Esophagus muscularis mucosa (tissue), 4 donors: ENCODE data around the gene FAM227B. TPM values are rescaled to one million over a fixed set of nuclear protein-coding genes. Genes with fewer than 3 reads are reported as not detected.
A peak's percentile ranks its signal among the peaks of the same experiment; 100 is the strongest.

Experiments used
- DNase-seq: peaks from one replicate; pipeline ENCODE4 v3.0.0-alpha.2; 2017; ENCODE audit errors: extremely low spot score
- H3K27ac ChIP-seq, 4 donors: fragments of 200-600 bp; sonication (generic); replicated peaks in 1 of 4; 1 replicate in 3 of 4; 2 replicates in 1 of 4; pipeline ENCODE4 v1.5.1; 2016 to 2019; ENCODE audit warnings: mild to moderate bottlenecking in 1 of 4
- H3K27me3 ChIP-seq, 4 donors: fragments of 200-600 bp; sonication (generic); one replicate each; pipeline versions ENCODE4 v1.5.1 to v1.6.0; 2016 to 2019
- H3K36me3 ChIP-seq, 4 donors: fragments of 200-600 bp; sonication (generic); one replicate each; pipeline ENCODE4 v1.5.1; 2016 to 2019
- H3K4me1 ChIP-seq, 4 donors: fragments of 200-600 bp; sonication (generic); one replicate each; pipeline ENCODE4 v1.5.1; 2016 to 2019
- H3K4me3 ChIP-seq, 4 donors: fragments of 200-600 bp; sonication (generic); 1 replicate in 2 of 4; 2 replicates in 2 of 4; pipeline ENCODE4 v1.5.1; 2016 to 2019; ENCODE audit warnings: mild to moderate bottlenecking in 4 of 4, moderate library complexity in 1 of 4
- H3K9me3 ChIP-seq, 4 donors: fragments of 200-600 bp; sonication (generic); 1 replicate in 3 of 4; 2 replicates in 1 of 4; pipeline ENCODE4 v1.5.1; 2016 to 2019
- EP300 ChIP-seq: sonication (generic); formaldehyde crosslinking; IDR thresholded peaks from one replicate; pipeline ENCODE4 v1.6.1; 2017; ENCODE audit warnings: antibody characterized with exemption
- POLR2A ChIP-seq: fragments of 450-650 bp; IDR thresholded peaks from one replicate; pipeline ENCODE4 v1.6.1; 2017; ENCODE audit warnings: antibody characterized with exemption, moderate library complexity, mild to moderate bottlenecking, low read depth
- POLR2AphosphoS5 ChIP-seq, 2 donors: sonication (generic); formaldehyde crosslinking; IDR thresholded peaks; one replicate each; pipeline ENCODE4 v1.6.1; 2017; ENCODE audit warnings: antibody characterized with exemption in 2 of 2
- WGBS: methylation state at CpG from one replicate; pipeline ENCODE4 v1.1.5; 2018; 5-methylcytosine and 5-hydroxymethylcytosine counted together
- intact Hi-C: fragments of 100-400 bp; cut with DNase I; formaldehyde crosslinking; loops from one replicate; pipeline ENCODE4 v1.15.1; 2023
- total RNA-seq, 4 donors: library from RNA; depleted of rRNA; stranded (reverse); fragments of >200 nt; gene quantifications; one replicate each; pipeline versions ENCODE4 v1.1.0 to v1.2.1, GENCODE V29; 2016
- TF ChIP-seq, protein P1 (sequence below), 3 experiments: fragments of 200-600 bp in 2 of 3; fragments of 450-650 bp in 1 of 3; sonication (generic) in 2 of 3; IDR thresholded peaks; one replicate each; pipeline ENCODE4 v1.5.1; 2017 to 2019; ENCODE audit warnings: antibody characterized with exemption in 3 of 3, mild to moderate bottlenecking in 2 of 3, moderate library complexity in 1 of 3

The FAM227B gene
- total RNA-seq, 4 donors from 2014 or later, result 5.8 to 13.7 (median 10.3) TPM

DNA sequence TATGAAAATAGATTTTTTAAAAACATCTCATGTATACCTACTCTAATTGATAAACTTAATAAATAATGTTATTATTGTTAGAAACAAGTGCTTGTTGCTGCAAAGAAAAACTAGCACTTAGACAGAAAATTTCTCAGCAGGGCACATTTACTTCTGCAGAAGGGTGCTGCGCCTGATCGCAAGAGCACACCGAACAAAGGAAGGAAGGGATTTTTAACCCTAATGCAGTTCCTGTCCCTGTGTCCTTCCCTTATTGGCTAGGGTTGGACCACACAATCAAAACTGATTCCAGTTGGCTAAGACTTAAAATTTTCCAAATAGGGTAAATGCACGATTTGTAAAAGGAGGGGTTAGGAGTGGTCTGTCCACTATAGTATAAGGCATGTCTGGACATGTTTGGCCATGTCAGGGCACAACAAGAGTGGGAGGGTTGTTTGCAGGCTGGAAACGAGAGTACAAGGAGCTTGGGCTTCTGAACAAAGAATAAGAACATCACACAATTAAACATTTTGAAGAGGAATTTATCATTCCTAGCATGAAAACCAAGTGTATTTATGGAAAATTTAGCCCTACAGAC lies 4.9 kb upstream of the FAM227B start:
- H3K9me3 ChIP-seq, result peaks cover 2 to 8% (median 6%) of the 10 kb centered on the region in 4 donors
- intact Hi-C loops, result loop anchor here (10.0 kb wide), 1 partner anchor 509 kb away; no protein-coding TSS in a partner anchor
- TF ChIP-seq POLR2A (no peak), POLR2AphosphoS5 (IDR thresholded peaks at IDR 0.05) (no peak), EP300 (no peak)
- TF ChIP-seq, protein P1, sequence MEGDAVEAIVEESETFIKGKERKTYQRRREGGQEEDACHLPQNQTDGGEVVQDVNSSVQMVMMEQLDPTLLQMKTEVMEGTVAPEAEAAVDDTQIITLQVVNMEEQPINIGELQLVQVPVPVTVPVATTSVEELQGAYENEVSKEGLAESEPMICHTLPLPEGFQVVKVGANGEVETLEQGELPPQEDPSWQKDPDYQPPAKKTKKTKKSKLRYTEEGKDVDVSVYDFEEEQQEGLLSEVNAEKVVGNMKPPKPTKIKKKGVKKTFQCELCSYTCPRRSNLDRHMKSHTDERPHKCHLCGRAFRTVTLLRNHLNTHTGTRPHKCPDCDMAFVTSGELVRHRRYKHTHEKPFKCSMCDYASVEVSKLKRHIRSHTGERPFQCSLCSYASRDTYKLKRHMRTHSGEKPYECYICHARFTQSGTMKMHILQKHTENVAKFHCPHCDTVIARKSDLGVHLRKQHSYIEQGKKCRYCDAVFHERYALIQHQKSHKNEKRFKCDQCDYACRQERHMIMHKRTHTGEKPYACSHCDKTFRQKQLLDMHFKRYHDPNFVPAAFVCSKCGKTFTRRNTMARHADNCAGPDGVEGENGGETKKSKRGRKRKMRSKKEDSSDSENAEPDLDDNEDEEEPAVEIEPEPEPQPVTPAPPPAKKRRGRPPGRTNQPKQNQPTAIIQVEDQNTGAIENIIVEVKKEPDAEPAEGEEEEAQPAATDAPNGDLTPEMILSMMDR (IDR thresholded peaks at IDR 0.05), result no peak
- 94% methylated on average over 5 of the region's 5 CpGs for WGBS
- H3K4me1 ChIP-seq, result peaks cover 11 to 36% (median 26%) of the 10 kb centered on the region in 4 donors
- peaks cover 0 to 41% (median 24%) of the 10 kb centered on the region in 4 donors for H3K36me3 ChIP-seq
- no peak for DNase-seq
- no peak overlapping the region for H3K4me3 ChIP-seq
- no peaks in the 10 kb centered on the region for H3K27me3 ChIP-seq
- H3K27ac ChIP-seq, result no peak overlapping the region

DNA sequence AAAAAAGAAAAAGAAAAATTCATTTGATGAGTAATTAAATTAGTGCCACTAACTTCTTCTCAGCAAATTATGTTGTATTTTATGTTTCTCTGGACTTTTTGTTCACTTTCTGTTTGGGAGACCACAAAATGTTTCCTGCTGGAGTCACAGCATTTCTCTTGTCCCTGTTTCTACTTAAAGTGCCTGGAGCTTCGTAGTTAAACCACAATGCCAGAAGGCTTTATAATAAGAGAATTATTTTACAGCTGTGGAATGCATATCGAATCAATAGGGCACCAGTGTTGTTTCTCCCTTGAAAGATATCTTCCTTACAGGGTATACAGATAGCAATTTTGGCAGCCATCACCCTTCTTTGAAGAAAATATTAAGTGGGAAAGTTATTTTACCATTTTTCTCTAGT lies 3.4 kb upstream of the FAM227B start:
- Histone ChIP-seq H3K4me1 (peaks cover 11 to 46% (median 35%) of the 10 kb centered on the region in 4 donors), H3K27ac (no peak overlapping the region), H3K9me3 (peaks cover 2 to 8% (median 6%) of the 10 kb centered on the region in 4 donors), H3K4me3 (no peak overlapping the region), H3K36me3 (peaks cover 0 to 38% (median 21%) of the 10 kb centered on the region in 4 donors), H3K27me3 (no peaks in the 10 kb centered on the region)
- WGBS, result 58% methylated on average over 2 of the region's 2 CpGs
- intact Hi-C loops, result loop anchor here (5.0 to 10.0 kb wide), 3 partner anchors 187 to 511 kb away; no protein-coding TSS in a partner anchor
- DNase-seq, result no peak
- no peak for TF ChIP-seq EP300
- TF ChIP-seq, protein P1 (IDR thresholded peaks at IDR 0.05), result no peak
- TF ChIP-seq POLR2A, result no peak
- no peak for TF ChIP-seq POLR2AphosphoS5 (IDR thresholded peaks at IDR 0.05)

DNA sequence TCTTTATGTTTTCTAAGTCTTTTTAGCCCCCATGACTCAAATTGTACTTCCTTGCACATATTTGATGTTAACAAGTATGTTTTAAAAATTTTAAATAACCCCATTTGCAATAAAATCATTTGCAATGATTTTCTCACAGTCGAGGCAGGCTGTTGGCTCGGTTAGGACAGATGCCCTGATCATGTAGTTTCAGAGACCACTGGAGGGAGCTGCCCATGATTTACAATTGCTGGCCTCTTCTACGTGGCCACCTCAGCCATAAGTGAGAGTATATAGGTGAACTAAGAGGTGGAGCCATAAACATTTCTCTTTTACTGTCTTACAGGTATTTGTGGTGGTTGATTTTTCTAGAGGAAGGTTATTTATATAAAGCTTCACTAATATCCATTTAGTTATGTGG lies 1.9 kb upstream of the FAM227B start:
- Histone ChIP-seq H3K27me3 (no peaks in the 10 kb centered on the region), H3K27ac (peak overlapping the region in 1 of 4 donors; percentile 87), H3K4me1 (peaks cover 11 to 46% (median 36%) of the 10 kb centered on the region in 4 donors), H3K4me3 (peak overlapping the region in 3 of 4 donors; percentile 73 to 80 (median 74)), H3K36me3 (peaks cover 0 to 28% (median 15%) of the 10 kb centered on the region in 4 donors), H3K9me3 (peaks cover 2 to 8% (median 6%) of the 10 kb centered on the region in 4 donors)
- intact Hi-C loops, result loop anchor here (5.0 to 10.0 kb wide), 3 partner anchors 185 to 512 kb away; no protein-coding TSS in a partner anchor
- no peak for DNase-seq
- 83% methylated on average over 3 of the region's 3 CpGs for WGBS
- TF ChIP-seq POLR2A (no peak), EP300 (no peak), POLR2AphosphoS5 (IDR thresholded peaks at IDR 0.05) (no peak)
- TF ChIP-seq, protein P1 (IDR thresholded peaks at IDR 0.05), result peak in 1 of 3 experiments; percentile 3

DNA sequence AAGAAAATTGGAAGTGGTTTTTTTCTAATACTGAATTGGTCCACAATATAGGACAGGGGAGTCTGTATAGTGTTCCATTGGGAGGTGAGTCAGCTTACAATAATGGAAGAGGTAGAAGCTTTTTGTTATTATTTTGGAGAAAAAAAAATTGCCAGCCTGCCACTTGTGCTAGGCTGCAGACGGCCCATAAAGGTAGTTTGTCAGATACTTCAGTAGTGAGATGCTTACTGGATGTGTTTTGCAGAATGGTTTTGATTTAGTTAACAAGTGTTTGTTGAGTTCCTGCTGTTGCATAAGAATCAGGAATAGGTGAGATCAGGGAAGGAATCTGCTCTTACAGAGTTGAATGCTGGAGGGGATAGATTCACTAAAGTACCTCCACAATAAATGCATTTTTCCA lies 1.3 kb upstream of the FAM227B start:
- peak overlapping the region; percentile 73 to 80 (median 75) for H3K4me3 ChIP-seq
- peak overlapping the region; percentile 87 to 91 (median 88) for H3K27ac ChIP-seq
- H3K9me3 ChIP-seq, result peaks cover 2 to 8% (median 6%) of the 10 kb centered on the region in 4 donors
- 32% methylated on average over 1 of the region's 1 CpG for WGBS
- intact Hi-C loops, result loop anchor here (5.0 to 10.0 kb wide), 3 partner anchors 185 to 513 kb away; no protein-coding TSS in a partner anchor
- peaks cover 0 to 21% (median 12%) of the 10 kb centered on the region in 4 donors for H3K36me3 ChIP-seq
- H3K4me1 ChIP-seq, result peaks cover 11 to 46% (median 36%) of the 10 kb centered on the region in 4 donors
- TF ChIP-seq POLR2A (no peak), POLR2AphosphoS5 (IDR thresholded peaks at IDR 0.05) (no peak), EP300 (no peak)
- TF ChIP-seq, protein P1 (IDR thresholded peaks at IDR 0.05), result no peak
- no peak for DNase-seq
- H3K27me3 ChIP-seq, result no peaks in the 10 kb centered on the region
